SK-N-MC (cell line): ENCODE measurements around the gene PARD3.

ENCODE experiments used
- EZH2 ChIP-seq: fragments of 200-600 bp; sonication (generic); IDR thresholded peaks from one replicate; pipeline ENCODE4 v1.6.1; 2017; ENCODE audit warnings: antibody characterized with exemption
- FOXP2 ChIP-seq: optimal IDR thresholded peaks from 2 replicates; pipeline ENCODE3; 2011; ENCODE audit warnings: mild to moderate bottlenecking, moderate library complexity; ENCODE audit not compliant: insufficient read depth; ENCODE audit errors: extremely low read length, control extremely low read depth
- POLR2AphosphoS5 ChIP-seq: IDR thresholded peaks from 2 replicates; pipeline ENCODE4 v1.6.1; 2012; ENCODE audit warnings: mild to moderate bottlenecking, low read depth, low read length, borderline replicate concordance

- no peak for TF ChIP-seq POLR2AphosphoS5
- no peak for TF ChIP-seq EZH2
- no peak for TF ChIP-seq FOXP2
Measured at GRCh38 chr10:34811968-34812514, 3.1 kb downstream of the PARD3 start.
